Hematopoietic multipotent progenitor cell treated with erythropoietin and hydrocortisone succinate and interleukin-3 and kit ligand, for 4 days (in vitro differentiated cells): ENCODE measurements around the gene EGFR.
A peak's percentile ranks its signal among the peaks of the same experiment; 100 is the strongest.

Source experiments
- DNase-seq: peaks from one replicate; pipeline ENCODE4 v3.0.0-alpha.2; 2015

EGFR gene

DNA sequence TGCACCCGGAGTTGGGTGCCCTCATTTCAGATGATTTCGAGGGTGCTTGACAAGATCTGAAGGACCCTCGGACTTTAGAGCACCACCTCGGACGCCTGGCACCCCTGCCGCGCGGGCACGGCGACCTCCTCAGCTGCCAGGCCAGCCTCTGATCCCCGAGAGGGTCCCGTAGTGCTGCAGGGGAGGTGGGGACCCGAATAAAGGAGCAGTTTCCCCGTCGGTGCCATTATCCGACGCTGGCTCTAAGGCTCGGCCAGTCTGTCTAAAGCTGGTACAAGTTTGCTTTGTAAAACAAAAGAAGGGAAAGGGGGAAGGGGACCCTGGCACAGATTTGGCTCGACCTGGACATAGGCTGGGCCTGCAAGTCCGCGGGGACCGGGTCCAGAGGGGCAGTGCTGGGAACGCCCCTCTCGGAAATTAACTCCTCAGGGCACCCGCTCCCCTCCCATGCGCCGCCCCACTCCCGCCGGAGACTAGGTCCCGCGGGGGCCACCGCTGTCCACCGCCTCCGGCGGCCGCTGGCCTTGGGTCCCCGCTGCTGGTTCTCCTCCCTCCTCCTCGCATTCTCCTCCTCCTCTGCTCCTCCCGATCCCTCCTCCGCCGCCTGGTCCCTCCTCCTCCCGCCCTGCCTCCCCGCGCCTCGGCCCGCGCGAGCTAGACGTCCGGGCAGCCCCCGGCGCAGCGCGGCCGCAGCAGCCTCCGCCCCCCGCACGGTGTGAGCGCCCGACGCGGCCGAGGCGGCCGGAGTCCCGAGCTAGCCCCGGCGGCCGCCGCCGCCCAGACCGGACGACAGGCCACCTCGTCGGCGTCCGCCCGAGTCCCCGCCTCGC lies at the start of gene EGFR:
TSS of gene EGFR (plus strand) at position 657 of the 830 bp plus-strand sequence. CDS start 261 bp downstream, outside the sequence.
- DNase-seq: peak; percentile 6

DNA sequence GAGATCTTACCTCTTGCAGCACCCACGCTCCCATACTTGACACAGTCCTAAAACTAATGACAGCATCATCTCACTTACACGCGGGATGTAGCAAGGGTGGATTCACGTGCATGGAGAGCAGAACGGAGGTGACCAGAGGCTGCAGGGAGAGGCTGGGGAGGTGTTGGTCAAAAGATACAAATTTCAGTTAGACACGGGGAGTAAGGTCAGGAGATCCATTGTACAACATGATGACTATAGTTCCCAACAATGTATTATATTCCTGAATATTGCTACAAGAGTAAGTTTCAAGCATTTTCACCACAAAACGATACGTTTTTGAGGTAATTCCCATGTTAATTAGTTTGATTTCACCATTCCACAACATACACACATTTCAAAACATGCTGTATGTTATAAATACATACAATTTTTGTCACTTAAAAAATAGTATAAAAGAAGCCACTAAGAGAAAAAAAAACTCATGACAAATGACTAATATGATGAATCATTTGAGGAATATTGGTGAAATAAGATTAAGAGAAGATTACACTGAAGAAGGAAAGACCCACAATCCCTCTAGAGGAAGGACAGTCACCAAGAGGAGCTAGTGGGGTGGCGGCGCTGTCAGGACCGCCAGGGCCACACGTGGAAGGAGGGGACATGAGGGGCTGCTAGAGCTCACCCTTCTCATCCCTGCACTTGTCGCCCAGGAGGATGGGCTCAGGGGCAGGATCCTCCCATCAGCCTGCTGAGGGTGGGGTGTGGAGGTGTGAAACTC lies 49.4 kb upstream of the EGFR start:
- no peak for DNase-seq

DNA sequence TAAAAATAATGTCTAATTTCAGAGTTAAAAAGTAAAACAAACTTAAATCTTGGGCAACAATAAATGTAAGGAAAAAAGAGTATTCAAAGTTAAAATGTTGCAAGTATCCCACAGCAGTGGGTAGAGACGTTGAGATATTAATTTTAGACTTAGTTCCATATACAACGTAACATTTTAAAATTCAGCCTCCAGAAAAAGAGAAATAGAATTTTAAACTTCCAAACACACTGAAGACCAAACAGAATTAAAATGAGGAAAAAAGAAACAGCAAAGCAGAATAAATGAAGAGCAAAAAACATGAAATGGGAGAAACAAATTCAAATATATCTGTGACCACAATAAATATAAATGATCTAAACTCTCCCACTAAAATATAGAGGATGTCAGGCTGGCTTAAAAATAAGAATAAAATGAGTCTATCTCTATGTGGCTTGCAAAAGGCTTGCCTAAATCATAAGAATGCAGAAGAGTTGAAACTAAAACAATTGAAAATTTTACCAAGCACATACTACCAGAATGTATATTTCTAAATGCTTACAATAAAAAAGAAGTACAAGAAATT lies 46.0 kb upstream of the EGFR start:
- DNase-seq: no peak

DNA sequence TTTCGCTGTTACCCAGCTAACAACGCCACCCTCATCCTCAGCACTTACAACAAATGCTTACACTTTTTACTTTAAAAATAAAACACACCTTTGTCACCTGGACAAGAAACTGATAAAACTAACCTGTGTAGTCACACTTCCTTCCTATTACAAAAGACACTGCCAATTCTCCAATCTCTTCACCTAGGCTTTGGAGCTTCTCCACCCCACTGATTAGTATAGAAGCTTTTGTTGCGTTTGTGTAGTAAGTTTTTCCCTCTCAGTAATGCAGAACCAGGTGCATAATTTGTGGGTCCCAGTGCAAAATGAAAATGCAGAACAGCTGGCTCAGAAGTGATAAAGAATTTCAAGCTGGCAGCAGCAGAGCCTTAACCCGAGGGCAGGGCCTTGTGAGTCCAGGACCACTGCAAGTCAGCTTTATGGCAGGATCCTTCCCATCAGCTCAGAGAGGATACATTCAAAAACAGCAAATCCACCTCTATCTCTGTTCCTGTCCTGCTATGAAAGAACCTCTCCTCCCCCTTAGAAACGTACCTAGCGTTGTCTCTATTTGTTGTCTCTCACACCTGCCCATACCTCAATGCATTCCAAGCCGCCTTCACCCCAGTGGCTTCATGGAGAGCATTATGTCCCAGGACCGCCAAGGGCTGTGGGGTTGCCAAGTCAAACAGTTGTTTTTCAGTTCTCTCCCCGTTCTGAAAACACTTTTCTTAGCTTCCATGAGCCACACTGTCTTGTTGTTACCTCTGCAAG lies 40.3 kb upstream of the EGFR start:
- DNase-seq: no peak

DNA sequence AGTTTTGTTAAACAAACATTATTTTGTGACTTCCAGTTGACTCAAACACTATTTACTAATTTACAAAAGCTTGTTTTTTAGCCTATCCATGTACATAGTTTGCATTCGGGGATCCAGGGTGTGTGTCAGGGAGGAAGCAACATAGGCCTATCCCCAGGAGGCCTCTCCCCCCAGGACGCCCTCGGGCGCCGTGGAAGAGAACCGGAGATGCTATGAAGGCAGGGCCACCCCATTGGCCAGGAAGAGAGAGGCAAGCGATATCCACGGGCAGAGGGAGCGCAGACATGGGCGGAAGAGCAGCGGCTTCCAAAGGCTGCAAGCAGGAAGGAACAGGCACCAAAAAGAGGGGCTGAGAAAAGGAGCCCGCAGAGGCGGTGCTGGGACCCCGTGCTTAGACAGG lies 38.3 kb upstream of the EGFR start:
- DNase-seq: no peak

DNA sequence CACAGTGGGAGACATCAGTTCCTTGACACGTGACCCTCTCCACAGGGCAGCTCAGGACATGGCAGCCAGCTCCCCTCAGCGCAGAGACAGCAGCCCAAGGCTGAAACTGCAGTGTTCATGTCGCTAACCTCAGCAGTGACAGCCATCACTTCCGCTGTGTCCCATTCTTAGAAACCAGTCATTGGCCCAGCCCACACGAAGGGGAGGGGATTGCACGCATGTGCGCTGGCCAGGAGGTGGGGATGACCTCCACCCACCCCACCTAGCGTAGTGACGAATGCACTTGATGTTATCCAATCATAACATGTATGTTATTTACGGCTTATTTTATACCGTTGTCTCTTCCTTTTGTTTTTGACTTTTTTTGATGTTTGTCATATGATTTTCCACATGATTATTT lies 36.9 kb upstream of the EGFR start:
- no peak for DNase-seq

DNA sequence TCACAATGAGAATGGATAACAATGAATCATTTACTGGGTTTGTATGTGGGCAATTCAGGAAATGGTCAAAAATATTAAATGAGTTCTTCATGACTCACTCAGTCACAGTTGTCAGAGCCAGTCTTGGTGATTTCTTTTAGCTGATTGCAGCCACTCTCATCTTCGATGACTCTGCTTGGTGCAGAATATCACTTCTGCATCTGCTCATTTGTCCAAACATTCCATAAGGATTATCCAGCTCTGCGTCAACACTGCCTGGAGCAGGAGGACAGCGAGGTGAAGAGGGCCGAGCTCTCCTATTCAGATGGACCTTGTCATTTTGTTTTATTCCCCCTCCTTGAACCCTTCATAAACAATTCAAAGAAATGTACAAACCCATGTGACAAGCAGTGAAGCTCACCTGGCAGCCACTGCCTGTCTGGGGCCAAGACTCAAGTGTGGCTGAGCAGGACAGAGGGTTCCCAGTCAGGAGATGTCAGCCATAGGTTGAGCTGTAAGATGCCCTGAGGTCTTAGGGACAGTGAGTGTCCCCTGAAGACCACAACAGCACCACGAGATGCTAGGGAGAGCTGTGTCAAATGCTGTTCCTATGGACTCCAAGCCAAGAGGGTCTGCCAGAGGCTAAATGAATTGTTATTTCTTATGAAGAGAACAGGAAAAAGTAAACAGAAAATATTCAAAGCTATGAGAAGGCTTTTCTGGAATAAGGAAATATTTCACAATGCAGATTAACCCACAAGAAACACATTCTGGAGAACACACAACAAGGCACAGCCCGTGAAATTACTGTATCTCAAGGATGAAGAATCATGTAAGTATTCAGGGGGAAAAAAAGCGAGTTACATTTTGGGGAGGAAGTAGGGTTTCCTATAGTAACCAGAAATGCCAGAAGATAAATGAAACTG lies 33.1 kb upstream of the EGFR start:
- no peak for DNase-seq

DNA sequence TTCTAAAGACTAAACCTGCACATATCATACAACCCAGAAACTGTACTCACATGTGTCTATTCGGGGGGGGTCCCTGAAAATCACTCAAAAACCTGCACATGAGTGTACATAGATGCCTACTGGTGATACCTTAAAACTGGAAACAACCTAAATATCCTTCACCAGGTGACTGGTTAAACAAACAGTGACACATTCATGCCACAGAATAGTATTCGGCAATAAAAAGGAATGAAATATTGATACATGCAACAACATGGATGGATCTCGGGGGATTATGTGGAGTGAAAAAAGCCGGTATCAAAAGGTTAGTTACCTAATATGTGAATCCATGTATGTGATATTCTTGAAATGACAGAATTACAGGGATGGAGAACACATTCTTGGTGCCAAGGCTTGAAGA lies 32.1 kb upstream of the EGFR start:
- no peak for DNase-seq

DNA sequence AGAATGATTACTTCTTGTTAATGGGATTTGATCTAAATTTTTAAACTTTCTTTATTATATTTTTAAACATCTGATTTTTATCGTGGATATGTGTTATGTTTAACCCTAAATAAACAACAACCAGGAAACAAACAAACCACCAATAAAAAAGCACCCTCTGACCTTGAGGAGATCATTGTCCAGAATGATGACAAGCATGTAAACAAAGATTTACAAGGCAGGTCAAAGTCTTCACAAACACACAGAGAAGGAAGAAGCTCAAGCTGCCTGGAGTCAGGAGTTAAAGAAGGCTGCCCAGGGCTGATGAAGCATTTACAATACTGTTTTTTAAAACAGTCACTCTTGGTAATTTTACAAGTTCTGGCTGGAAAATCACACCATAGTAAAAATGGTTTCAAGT lies 31.0 kb upstream of the EGFR start:
- DNase-seq: no peak

DNA sequence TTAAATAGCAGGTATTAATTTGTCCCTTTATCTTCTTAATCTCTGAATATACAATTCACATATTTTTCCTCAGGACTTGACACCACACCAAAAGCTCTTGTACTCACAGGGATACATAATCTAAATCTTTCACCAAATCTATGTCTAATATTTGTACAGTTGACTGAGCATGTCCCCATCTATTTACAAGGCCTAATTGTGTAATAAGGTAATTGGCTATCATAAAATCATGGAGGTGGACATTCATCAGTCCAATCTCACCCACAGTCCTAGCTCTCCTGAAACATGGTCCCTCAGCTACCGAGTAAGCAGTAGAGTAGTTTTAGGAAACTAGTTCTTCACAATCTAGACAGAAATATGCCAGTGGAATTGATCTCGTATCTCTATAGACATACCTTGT lies 30.3 kb upstream of the EGFR start:
- no peak for DNase-seq

DNA sequence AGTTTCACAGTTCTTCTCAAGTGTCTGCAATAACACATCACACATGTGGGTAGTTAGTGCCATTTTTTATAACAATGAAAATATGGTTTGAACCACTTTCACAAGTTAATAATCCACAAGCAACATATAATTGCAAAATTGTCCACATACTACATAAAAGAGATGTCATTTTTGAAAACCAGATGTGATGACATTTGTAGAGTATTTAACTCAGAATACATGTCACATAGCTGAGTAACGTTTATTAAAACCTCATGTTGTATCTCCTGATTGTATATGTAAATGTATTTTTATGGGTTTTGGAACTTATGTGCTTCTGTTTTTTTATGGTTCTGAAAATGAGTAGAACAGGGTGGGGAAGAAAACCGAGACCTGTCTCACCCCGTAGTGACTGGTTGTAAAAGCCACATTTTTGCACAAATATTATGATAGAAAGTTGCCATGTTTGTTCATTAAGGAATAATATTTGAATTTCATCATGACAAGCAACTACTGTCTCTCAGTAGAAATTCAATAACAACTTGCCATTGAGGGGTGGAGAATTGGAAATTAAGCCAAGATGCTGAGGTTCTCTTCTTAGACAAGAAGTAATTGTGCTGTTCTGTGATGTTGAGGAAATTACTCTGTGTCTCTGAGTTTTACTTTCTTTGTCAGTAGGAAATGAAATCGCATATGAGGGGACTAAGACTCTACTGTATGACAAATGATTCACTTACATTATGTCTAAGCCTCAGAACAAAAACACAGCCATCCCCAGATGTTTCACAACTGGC lies 29.2 kb upstream of the EGFR start:
- DNase-seq: no peak

DNA sequence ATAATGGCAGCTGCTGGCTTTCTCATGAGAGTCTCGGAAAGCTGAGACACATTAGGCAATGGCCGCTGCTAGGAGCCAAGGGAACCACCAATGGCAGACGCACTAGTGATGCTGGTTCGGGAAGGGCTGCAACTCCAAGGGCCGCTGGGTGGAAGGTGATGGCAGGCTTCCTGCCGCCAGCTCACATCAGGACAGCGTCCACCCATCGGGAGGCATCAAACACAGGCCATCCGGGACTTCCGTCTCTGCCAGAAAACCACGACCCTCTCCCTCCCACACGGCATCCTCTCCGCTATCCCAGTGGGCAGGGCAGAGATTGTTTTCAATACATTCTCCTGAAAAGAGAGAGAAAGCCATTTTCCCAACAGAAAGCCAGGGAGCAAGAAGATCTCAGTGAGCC lies 27.5 kb upstream of the EGFR start:
- no peak for DNase-seq

DNA sequence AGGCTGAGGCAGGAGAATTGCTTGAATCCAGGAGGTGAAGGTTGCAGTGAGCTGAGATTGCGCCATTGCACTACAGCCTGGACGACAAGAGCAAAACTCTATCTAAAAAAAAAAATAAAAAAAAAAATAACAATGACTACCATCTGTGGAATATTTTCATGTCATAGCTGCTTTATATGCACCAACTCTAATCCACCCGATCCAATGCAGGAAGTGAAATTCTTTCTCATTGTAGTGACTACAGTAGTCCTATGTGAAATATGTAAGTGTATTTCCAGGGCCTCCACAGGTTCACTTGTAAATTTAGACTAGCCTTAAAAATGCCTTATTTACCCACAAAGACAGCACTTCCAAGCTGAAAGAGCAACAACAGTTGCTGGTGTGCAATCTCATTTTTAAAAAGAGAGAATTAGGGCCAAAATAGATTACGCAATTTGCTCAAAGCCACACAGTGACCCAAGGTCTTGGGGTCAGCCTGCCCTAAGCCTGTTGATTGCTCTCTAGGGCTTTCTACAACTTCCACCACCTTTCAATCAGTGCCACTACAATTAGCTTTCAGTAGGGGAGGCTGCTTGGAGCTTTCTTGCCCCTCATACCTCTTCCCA lies 25.8 kb upstream of the EGFR start:
- DNase-seq: no peak

DNA sequence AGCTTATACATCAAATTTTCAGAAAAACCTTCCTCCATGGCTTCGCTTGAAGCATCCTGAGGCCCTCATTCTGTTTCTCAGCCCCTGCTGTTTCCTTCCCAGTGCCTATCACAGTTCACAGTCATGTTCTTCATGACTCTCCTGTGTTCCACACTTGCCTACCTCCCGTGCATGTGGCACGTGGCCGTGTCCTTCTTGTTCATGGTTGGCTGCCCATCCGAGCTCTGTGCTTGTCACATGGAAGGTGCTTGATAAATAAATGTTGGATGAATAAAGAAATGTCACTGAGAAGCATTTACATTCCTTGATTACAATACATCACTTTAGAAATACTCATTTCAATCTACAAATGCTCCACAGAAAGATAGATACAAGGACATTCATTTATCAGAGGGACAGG lies 23.7 kb upstream of the EGFR start:
- no peak for DNase-seq

DNA sequence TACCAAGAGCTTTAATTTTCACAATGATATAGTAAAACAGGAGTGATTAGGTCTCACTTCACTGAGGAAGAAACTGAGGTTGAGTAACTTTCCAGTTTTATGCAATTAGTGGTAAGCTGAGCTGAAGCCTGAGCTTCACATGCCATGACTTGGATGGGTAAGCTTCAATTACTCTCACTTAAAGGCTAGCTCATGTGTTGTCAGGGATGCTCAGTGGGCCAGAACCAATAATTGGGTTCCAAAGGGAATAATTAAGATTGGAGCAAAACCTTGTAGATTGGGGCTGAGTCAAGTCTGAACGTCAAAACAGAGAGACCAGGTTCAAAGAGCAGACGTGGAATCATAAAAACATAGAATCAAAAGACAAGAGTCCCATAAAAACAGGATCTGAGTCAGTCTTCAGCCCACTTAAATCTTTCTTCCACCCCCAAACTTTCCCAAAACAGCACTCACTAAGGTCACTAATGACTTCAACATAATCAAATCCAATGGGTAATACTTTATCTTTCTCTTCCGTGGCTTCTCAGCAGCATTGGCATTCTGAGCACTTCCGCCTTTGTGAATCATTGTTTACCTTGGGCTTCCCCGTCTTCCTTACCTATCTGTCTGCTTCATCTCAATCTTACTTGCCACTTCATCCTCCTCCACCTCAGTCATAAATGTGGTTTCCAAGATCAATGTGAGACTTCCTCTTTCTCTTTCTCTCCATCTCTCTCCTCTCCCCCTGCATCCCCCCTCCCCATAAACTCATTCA lies 23.0 kb upstream of the EGFR start:
- no peak for DNase-seq

DNA sequence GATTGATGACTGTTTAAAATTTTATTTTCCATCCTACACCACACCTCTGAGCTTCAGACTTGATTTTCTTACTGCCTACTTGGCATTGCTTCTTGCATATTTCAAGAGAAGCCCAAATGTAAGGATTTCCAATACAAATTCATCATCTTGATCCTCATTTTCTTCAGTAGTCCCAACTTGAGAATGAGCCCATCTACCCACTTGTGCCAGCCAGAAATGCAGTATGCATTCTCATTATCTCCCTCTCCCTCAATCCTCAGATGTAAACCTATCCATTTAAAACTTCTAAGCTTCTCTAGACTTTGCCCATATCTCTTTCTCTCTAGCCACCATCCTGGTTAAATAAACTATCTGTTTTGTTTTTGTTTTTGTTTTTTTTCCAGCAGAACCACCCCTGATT lies 22.4 kb upstream of the EGFR start:
- no peak for DNase-seq

DNA sequence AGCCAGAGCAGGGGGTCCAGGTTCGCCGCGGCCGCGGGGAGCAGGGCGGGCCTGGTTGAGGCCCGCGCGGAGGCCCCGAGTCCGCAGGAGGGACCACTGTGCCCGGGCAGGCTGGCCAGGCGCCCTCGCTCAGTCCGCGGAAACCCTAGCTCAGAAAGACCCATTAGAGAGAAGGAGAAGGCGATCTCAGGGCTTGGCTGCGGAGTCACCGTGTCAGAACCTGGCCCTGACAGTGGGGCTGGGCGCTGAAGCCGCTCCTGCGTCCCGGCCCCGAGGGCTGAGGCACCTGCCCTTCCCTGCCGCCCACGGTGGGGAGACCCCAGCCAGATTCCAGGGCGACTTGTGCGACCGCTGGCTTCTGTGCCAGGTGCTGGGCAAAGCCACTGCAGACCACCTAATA lies 14.2 kb upstream of the EGFR start:
- DNase-seq: no peak

DNA sequence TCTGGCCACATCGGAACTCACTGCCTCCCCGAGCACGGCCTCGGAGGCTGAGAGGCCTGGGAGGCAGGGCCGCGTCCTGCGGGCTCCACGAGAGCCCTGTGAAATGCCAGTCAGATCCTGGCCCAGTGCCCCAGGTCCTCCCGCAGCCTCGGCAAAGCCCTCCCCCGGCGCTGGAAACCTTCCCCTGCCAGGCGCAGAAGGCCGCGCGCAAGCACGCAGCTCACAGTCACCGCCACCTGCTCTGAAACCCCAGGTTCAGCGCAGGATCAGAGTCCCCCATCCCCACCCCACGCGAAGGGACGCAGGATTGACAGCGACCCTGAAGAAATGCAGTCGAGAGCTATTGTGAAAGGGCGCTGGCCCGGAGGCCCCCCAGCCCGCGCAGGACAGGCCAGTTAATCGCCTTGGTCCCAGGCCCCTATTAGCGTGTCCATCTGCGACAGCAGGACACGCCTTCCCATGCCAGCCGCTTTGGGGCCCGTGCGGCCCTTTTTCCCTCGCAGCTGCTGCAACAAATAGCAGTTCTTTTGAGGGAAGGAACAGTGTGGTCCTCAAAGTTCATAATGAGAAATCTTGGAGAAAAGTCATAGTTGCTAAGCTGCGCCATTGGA lies 13.5 kb upstream of the EGFR start:
- DNase-seq: no peak

DNA sequence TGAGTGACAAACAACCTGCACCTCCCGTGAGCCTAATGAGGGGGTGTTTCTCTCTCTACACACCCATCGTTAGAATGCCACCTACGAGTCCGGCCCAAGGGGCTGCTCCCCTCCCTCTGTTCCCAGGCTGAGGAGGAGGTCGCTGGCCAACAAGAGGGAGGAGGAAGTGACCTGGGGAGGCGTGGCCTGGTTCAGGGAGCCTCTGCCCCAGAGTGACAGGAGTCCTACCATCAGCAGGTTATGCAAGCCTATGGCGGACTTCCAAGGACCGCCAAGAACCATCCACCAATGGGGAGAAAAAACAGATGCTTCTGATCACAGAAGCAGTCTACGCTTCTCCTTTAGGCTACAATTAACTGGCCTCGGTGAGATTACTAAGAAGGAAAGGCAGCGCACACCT lies 12.3 kb upstream of the EGFR start:
- no peak for DNase-seq

DNA sequence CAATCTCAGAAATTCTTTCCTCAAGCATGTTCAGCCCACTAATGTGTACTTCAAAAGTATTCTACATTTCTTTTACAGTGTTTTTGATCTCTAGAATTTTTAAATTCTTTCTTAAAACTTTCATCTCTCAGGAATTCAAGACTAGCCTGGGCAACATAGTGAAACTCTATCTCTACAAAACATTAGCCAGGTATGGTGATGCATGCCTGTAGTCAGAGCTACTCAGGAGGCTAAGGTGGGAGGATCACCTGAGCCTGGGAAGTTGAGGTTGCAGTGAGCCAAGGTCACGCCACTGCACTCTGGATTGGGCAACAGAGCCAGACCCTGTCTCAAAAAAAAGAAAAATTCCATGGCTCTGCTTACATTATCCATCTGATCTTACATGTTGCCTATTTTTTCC lies 5.0 kb upstream of the EGFR start:
- no peak for DNase-seq
